OCI-LY1 (cell line): ENCODE data around the gene LRRC61.

Experiments used
- EZH2 ChIP-seq: fragments of 200-600 bp; sonication (generic), shearing (Covaris generic); IDR thresholded peaks from 2 replicates; pipeline ENCODE4 v1.8.0; 2017; ENCODE audit warnings: borderline replicate concordance, mixed run types, mild to moderate bottlenecking, antibody characterized with exemption, low read length, moderate library complexity, mixed read lengths
- TF ChIP-seq, protein P1 (sequence below): fragments of 200-600 bp; sonication (generic), shearing (Covaris generic); IDR thresholded peaks from 2 replicates; pipeline ENCODE4 v1.5.1; 2017; ENCODE audit warnings: mild to moderate bottlenecking, antibody characterized with exemption, low read length, moderate library complexity, mixed read lengths

DNA sequence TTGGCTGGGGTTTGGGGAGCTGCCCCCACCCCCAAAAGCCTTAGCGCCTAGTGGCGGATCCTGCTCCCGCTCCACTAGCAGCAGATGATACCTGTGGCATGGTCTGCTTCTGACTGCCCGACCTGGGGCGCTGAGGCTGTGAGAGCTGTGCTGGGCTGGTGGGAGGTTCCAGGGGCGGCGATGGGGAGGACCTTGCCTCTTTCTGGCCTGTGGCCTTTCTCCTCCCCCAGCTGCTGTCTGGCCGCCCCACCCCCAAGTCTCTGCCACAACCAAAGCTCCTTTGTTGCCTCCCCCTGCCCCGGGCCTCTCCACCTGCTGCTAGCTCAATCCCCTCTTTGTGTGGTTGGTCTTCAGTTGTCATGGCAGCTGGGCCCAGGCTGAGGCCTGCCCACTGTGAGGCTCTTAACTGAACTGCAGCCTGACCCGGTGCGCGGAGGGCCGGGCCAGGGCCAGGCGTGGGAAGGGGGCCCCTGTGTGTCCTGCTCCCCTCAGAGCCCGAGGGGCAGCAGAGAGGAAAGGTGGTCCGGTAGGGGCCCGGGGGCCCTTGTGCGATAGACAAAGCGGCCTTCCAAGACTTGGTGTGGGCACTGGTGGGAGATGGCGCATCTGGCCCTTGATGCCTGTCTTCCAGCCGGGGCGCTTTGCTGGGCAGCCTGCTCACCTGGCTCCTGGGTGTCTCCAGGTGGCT, 60.7 kb downstream of the LRRC61 start:
- TF ChIP-seq, protein P1, sequence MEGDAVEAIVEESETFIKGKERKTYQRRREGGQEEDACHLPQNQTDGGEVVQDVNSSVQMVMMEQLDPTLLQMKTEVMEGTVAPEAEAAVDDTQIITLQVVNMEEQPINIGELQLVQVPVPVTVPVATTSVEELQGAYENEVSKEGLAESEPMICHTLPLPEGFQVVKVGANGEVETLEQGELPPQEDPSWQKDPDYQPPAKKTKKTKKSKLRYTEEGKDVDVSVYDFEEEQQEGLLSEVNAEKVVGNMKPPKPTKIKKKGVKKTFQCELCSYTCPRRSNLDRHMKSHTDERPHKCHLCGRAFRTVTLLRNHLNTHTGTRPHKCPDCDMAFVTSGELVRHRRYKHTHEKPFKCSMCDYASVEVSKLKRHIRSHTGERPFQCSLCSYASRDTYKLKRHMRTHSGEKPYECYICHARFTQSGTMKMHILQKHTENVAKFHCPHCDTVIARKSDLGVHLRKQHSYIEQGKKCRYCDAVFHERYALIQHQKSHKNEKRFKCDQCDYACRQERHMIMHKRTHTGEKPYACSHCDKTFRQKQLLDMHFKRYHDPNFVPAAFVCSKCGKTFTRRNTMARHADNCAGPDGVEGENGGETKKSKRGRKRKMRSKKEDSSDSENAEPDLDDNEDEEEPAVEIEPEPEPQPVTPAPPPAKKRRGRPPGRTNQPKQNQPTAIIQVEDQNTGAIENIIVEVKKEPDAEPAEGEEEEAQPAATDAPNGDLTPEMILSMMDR: no peak
- no peak for TF ChIP-seq EZH2
